Inflammatory macrophage treated with lipopolysaccharide for 4 hours (primary cell): ENCODE data around the gene TMED1.
A peak's percentile ranks its signal among the peaks of the same experiment; 100 is the strongest.

Experiments
- DNase-seq: peaks from one replicate; pipeline ENCODE4 v3.0.0-alpha.2; 2020

TMED1 gene

GRCh38 chr19:10809651-10810285 lies 26.2 kb downstream of the TMED1 start:
- DNase-seq = peak; percentile 28

GRCh38 chr19:10808937-10809649 lies 26.9 kb downstream of the TMED1 start:
- DNase-seq = peak; percentile 13

- no peak for DNase-seq
Observed at GRCh38 chr19:10805758-10806247, 30.2 kb downstream of the TMED1 start.

- DNase-seq = peak; percentile 83
Observed at GRCh38 chr19:10805065-10805757, 30.8 kb downstream of the TMED1 start.

- no peak for DNase-seq
Observed at GRCh38 chr19:10803252-10803651, 32.8 kb downstream of the TMED1 start.

GRCh38 chr19:10802479-10802878 lies 33.5 kb downstream of the TMED1 start:
- no peak for DNase-seq

GRCh38 chr19:10800488-10800887 lies 35.5 kb downstream of the TMED1 start:
- DNase-seq = no peak

- DNase-seq = peak; percentile 56
Observed at GRCh38 chr19:10797541-10798256, 38.3 kb downstream of the TMED1 start.

GRCh38 chr19:10797078-10797477 lies 38.9 kb downstream of the TMED1 start:
- DNase-seq = no peak

GRCh38 chr19:10796653-10797052 lies 39.4 kb downstream of the TMED1 start:
- DNase-seq = no peak

GRCh38 chr19:10789866-10790265 lies 46.1 kb downstream of the TMED1 start:
- no peak for DNase-seq

- no peak for DNase-seq
Observed at GRCh38 chr19:10788146-10788545, 47.9 kb downstream of the TMED1 start.

- DNase-seq = peak; percentile 87
Observed at GRCh38 chr19:10784257-10784656, 51.8 kb downstream of the TMED1 start.

GRCh38 chr19:10782795-10783194 lies 53.2 kb downstream of the TMED1 start:
- no peak for DNase-seq
